Fibroblast of the conjunctiva (primary cell): Measurements from ENCODE around the gene CLEC4M.
"Not testable (repeated sequence)": the region's sequence is repeated elsewhere in the genome, so short reads cannot be mapped to it uniquely, and the experiment has no call there.

Source experiments
- DNase-seq: peaks from one replicate; pipeline ENCODE4 v3.0.0-alpha.2; 2010; ENCODE audit warnings: low read depth

The CLEC4M gene

DNA sequence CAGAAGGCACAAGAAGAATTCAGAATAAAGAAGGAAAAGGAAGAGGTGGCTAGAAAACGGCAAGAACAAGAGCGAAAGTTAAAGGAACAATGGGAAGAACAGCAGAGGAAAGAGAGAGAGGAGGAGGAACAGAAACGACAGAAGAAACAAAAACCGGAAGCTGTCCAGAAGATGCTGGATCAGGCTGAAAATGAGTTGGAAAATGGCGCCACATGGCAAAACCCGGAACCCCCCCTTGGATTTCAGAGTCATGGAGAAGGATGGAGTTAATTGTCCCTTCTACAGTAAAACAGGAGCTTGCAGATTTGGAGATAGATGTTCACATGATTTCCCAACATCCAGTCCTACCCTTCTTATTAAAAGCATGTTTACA lies 22.4 kb upstream of the CLEC4M start:
- no peak for DNase-seq

DNA sequence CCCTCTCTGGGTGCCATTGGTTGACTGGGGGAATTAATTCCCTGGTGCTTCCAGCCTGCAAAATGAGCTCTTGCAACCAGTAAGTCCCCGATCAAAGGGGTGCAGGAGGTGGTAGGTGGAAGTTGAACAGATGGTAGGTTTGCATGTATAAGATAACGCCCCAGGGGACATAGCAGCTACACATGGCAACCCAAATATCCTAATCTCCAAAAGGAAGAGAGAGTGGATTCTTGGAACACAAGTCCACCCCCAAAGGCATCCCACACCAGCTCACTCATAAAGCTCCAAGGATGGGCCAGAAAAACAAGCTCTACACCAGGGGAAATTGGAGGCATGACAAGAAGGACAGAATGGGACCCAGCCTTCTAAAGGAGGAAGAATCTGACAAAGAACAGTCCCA lies 20.5 kb upstream of the CLEC4M start:
- DNase-seq = no peak

DNA sequence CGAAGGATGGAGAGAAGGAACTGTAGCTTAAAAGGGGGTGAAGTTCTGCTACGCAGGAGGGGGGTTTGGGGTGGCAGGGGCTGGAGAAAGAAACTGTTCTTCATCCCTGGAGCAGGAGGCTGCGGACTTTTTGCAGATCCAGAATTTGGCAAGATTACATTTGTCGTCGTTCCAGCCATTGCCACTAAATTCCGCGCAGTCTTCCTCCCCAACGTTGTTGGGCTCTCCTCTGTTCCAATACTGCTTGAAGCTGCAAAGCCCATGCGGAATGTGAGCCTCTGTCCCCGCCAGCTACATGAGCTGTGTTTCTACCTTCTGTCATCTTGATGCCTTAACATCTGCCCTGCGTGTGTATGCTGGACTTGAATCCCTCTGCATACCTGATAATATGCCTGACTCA lies 20.1 kb upstream of the CLEC4M start:
- DNase-seq = no peak

DNA sequence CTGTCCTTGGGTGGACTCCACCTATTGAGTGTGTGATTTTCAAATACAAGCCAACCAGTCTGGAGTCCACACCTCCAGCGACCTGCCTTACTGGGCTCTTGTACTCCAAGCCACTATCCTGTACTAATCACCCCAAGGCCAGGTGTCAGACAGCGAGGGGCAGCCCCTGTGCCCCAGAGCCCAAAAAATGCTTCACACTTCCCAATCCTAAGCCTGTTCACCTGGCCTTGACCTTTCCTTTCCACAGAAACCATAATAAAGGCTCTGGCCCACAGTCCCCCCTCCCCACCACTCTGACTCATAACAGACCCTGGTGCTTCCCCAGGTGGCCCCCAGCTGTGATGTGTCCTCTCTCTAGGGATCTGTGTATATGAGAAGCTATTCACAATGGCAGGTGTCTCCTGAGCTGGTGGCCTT lies 19.6 kb upstream of the CLEC4M start:
- no peak for DNase-seq

DNA sequence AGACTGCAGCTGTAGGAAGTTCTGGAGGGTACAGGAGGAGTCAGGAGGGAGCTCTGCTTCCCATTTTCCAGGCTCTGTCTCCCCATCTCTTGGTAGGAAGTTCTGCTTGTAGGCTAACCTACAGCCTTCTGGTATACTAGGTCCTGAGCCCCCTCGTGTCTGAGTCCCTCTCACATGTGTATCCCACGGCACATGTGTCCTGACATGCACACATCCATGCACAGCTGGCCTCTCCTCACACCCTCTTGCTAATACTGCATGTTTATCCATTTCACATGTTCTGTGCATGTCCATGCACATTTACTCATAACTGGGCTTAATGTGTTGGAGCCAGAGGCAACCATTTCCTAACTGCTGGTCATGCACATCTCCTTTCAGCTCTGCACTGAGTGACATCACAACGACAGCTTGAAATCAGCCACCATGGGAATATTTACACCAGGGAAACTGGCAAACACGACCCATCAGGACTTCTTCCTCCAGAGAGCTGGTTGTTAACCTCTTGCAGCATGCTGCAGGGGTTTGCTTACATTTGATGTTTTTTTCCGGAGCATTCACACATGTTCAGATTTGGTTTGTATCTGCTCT lies 18.8 kb upstream of the CLEC4M start:
- no peak for DNase-seq

DNA sequence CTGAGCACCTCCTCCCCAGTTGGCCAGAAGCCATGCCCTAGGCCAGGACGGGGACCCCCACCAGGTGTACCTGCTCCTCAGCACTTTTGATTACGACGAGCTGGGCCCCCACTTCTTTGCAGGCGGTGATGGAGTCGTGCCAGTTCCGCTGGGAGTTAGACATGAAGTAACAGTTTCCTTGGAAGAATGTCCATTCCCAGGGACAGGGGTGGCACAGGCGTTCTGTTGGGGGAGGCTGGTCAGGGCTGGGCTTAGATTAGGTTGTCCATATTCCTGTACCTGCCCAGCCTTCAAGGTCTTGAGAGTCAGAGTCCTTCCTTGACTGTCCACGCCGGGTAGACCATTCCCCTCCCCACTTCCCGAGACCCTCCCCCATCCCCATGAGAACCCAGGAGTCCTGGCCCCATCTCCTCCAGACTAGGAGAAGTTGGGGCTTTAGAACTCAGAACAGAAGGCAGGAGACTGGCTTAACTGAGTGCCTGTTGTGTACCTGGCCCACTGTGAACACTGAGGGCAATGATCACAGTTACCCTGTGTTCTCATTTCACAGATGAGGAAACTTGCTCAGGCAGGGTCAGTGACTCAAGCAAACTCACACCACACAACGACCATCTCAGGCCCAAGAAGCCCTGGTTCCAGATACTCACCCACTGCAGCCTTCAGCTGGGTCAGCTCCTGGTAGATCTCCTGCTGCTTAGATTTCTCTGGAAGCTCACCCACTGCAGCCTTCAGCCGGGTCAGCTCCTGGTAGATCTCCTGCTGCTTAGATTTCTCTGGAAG lies 18.0 kb upstream of the CLEC4M start:
- no peak for DNase-seq

DNA sequence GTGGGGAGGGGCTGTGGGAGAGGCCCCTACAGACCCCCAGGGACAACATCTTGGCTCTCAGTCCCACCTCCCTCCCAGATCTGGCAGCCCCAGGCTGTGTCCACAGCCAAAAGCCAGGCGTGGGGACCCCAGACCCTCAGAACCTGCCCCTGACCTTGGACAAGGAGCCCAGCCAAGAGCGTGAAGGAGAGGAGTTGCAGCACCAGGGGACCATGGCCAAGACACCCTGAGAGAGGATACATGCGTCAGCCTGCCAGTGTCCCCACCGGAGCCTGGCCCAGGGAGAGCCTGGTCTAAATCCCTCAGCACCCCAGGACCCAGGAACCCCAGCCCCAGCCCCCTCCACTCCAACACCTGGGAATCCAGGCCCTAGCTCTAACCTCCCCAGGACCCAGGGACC lies 16.7 kb upstream of the CLEC4M start:
- DNase-seq = not testable (repeated sequence)

DNA sequence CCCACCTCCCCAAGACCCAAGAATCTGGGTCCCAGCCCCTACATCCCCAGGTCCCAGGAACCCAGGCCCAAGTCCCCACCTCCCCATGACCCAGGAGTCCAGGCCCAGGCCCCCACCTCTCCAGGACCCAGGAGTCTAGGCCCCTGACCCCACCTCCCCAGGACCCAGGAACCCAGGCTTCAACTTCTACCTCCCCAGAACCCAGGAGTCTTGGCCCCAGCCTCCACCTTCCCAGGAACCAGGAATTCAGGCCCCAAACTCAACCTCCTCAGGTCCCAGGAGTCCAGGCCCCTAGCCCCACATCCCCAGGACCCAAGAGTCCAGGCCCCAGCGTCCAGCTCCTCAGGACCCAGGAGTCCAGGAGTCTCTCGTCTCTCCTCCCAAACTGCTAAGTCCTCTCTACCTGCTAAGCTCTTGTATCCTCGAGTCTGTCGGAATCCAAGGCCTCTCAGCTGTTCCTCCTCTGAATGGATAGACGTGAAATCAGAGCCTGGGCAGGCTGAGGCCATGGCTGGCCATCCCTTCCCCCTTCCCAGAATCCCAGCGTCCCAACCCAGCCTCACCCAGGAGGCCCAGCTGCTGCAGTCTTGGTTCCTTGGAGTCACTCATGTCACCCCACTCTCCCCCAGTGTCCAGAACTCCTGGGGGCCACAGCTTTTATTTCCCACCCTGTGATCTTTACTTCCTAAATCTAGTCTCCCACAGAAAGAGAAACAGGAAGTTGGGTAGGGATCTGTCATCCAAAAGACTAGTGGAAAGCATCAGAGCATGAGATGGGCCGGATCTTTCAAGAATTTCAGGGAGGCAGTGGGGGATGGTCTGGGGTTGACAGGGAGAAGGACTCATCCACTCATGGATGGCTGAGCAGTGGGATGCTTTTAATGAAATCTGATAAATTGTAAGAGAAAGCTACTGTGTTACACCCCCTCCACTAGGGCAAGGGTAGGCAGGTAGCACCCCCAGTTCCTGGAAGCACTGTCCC lies 15.8 kb upstream of the CLEC4M start, which contains the start of gene CD209:
TSS of gene CD209 (minus strand) at position 632 of the 982 bp plus-strand sequence. CDS start at position 609, 23 bp downstream.
- DNase-seq = no peak

DNA sequence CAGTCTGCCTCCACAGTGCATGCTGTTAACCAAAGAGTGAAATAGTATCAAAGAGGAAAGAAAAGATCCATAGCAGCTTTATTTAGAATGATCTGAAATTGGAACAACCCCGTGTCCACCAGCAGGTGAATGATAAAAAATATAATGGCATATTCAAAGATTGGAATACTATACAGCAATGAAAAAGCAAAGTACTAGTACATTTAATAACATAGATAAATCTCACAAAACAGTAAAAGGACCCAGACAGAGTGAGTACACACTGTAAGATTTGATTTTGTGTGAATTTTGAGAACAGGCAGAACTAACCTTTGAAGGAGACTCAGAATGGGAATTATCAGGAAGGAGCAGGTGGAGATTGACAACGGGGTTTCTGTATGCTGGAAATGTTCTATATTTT lies 14.9 kb upstream of the CLEC4M start:
- no peak for DNase-seq

DNA sequence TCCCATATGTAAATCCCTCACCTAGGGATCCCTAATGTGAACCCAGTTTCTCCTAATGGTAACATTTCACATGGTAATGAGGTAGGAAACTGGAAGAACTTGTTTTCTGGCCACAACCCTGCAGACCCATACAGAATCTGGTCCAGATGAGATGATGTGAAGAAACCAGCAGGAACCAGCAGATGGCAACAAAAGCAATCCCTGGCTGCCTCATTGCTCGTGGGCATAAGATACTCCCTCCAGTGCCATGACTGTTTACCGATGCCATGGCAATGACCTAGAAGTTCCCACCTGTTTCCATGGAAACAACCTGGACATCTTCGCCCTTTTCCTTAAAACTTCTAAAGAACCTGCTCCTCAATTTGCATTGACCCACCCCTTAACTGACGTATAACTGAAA lies 14.3 kb upstream of the CLEC4M start:
- DNase-seq = no peak

DNA sequence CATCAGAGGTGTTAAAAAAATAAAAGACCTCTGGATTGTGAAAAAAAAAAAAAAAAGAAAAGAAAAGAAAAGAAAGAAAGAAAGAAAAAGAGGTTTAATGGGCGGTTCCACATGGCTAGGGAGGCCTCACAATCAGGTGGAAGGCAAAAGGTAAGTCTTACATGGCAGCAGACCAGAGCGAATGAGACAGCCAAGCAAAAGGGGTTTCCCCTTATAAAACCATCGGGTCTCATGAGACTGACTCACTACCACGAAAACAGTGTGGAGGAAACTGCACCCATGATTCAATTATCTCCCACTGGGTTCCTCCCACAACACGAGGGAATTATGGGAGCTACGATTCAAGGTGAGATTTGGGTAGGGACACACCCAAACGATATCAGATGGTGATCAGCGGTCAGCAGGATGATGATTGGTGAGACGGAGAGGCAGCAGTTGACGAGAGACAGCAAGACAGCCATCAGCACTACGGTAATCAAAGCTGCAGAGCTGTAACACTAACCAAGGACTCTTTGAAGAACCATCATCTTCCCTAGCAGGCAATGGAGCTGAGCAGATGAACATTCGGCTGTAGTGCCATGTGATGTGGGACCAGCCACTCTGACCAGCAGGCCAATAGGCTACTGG lies 11.8 kb upstream of the CLEC4M start:
- DNase-seq = no peak

DNA sequence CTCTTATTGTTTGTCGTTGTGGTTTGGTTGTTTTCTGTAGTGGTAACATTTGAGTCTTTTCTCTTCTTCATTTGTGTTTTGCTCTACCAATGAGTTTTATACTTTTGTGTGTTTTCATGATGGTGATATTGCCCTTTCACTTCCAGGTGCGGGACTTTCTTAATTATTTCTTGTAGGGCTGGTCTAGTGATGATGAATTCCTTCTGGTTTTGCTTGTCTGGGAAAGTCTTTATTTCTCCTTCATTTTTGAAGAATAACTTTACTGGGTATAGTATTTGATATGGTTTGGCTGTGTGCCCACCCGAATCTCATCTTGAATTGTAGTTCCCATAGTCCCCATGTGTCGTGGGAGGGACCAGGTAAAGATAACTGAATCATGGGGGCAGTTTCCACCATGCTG lies 6.8 kb upstream of the CLEC4M start:
- no peak for DNase-seq

DNA sequence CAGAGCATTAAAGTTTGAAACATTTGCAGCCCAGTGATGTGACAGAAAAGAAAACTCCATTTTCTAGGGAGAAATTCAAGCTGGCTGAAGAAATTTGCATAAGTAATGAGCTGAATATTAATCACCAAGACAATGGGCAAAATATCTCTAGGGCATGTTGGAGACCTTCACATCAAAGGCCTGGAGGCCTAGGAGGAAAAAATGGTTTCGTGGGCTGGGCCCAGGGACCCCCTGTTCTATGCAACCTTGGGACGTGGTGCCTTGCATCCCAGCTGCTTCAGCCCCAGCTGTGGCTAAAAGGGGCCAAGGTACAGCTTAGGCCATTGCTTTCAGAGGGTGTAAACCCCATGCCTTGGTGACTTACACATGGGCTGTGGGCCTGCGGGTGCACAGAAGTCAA lies 5.7 kb upstream of the CLEC4M start:
- no peak for DNase-seq

DNA sequence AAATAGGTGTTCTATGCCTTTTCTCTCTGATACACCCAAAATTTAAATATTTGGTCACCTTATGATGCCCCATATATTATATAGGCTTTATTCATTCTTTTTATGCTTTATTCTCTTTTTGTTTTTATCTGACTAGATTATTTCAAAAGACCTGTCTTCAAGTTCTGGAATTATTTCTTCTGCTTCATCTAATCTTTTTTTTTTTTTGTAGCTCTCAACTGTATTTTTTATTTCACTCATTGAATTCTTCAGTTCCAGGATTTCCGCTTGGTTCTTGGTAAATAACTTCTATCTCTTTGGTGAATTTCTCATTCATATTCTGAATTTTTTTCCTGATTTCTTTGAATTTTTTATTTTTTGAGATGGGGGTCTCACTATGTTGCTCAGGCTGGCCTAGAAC lies 3.9 kb upstream of the CLEC4M start:
- DNase-seq = no peak

DNA sequence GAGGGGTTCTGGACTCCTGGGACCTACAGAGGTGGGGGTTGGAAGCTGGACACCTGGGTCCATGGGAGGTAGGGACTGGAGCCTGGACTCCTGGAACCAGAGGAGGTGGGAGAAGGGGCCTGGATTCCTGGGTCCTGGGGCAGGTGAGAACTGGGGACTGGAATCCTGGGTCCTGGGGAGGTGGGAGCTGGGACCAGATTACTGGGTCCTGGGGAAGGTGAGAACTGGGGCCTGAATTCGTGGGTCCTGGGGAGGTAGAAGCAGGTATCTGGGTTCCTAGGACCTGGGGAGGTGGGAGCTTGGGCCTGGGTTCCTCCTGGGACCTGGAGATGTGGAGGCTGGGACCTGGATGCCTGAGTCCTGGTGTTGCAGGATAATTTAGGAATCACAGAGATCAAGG lies 653 bp downstream of the CLEC4M start:
- no peak for DNase-seq

DNA sequence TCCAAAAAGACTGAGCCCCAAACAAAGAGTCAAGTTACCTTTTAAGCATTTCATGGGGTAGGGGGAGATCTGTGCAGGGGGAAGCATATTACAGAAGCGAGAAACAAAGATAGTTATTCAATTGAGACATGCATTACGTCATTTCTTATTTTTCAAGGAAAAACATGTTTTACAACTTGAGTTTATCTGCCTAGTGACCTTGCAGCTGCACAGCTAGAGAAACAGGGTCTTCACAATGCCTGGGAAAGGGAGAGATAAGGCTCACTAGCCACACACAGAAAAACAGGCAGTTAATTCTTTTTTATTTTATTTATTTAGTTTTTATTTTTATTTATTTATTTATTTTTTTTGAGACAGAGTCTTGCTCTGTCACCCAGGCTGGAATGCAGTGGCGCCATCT lies 1.1 kb downstream of the CLEC4M start:
- not testable (repeated sequence) for DNase-seq

DNA sequence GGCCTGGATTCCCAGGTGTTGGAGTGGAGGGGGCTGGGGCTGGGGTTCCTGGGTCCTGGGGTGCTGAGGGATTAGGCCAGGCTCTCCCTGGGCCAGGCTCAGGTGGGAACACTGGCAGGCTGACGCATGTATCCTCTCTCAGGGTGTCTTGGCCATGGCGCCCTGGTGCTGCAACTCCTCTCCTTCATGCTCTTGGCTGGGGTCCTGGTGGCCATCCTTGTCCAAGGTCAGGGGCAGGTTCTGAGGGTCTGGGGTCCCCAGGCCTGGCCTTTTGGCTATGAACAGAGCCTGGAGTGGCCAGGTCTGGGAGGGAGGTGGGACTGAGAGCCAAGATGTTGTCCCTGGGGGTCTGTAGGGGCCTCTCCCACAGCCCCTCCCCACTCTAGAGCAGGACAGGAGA lies 2.0 kb downstream of the CLEC4M start:
- DNase-seq = not testable (repeated sequence)

DNA sequence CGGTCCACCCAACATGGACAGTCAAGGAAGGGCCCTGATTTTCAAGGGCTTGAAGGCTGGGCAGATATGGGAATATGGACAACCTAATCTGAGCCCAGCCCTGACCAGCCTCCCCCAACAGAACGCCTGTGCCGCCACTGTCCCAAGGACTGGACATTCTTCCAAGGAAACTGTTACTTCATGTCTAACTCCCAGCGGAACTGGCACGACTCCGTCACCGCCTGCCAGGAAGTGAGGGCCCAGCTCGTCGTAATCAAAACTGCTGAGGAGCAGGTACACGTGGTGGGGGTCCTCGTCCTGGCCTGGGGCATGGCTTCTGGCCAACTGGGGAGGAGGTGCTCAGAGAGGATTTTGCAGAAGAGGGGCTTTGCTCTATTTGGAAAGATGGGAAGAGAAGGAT lies 3.5 kb downstream of the CLEC4M start:
- DNase-seq = no peak

DNA sequence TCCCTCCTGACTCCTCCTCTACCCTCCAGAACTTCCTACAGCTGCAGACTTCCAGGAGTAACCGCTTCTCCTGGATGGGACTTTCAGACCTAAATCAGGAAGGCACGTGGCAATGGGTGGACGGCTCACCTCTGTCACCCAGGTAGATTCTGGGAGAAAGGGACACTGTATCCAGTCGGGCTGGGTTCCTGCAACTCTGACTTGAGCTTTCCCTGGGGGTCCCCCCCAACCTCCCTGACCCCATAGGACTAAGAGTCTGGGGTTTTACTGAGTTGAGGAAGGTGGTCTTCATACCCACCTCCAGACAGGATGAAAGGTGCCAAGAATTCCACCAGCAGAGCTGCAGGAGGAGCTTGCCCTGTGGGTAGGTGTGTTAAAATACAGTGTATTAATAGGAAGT lies 4.4 kb downstream of the CLEC4M start:
- no peak for DNase-seq

DNA sequence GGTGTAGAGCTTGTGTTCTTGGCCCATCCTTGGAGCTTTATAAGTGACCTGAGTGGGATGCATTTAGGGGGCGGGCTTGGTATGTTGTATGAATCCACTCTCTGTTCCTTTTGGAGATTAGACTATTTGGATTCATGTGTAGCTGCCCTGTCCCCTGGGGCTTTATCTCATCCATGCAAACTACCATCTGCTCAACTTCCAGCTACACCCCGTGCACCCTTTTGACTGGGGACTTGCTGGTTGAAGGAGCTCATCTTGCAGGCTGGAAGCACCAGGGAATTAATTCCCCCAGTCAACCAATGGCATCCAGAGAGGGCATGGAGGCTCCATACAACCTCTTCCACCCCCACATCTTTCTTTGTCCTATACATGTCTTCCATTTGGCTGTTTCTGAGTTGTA lies 6.1 kb downstream of the CLEC4M start:
- DNase-seq = no peak

DNA sequence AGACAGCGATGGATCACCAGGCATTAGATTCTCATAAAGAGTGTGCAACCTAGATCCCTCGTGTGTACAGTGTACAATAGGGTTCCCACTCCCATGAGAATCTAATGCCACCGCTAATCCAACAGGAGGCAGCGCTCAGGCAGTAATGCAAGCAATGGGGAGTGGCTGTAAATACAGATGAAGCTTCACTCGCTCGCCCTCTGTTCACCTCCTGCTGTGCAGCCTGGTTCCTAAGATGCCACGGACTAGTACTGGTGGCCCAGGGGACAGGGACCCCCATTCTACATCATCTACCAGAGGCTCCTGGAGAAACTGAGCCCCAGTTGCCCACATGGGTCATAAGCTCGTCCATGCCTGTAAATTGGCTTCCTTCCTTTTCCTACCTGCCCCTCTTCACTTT lies 8.0 kb downstream of the CLEC4M start:
- DNase-seq = no peak

DNA sequence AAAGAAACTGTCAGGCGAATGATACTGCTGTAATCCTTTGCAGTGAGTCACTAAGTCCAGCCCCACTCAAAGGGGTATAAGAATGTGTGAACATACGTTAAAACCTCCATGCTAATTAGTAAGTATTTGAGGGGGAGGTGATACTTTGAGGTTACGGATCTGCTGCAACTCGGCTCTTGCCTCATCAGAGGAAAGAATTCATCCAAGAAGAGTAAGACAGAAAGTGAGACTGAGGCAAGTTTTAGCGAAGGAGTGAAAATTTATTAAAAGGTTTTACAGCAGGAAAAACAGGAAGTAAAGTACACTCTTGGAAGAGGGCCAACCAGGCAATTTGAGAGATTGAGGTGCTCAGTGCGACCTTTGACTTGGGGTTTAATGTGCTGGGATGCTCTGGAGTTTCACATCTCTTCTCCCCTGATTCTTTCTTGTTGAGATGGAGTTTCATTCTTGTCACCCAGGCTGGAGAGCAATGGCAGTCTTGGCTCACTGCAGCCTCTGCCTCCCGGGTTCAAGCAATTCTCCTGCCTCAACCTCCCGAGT lies 9.8 kb downstream of the CLEC4M start:
- no peak for DNase-seq
